Activated naive CD4-positive, alpha-beta T cell treated with anti-CD3 and anti-CD28 coated beads, Interleukin-2, amount 50 U/mL, for 72 hours (primary cell): ENCODE data around the gene BTBD9. TPM values are rescaled to one million over a fixed set of nuclear protein-coding genes. Genes with fewer than 3 reads are reported as not detected.

Experiments used
- ATAC-seq, 2 donors: fragments of 150-1000 bp; cut with Tn5 transposase; 2 replicates each; pipeline ENCODE4 v1.10.0; 2021; ENCODE audit warnings: mild to moderate bottlenecking in 2 of 2, moderate library complexity in 2 of 2
- DNase-seq, 2 donors: peaks; one replicate each; pipeline ENCODE4 v3.0.0; 2021 to 2022; ENCODE audit warnings: low spot score in 2 of 2
- H3K27ac Mint-ChIP-seq, 2 donors: one replicate each; pipeline ENCODE4 v1.8.0; 2022; ENCODE audit warnings: mild to moderate bottlenecking in 2 of 2, mixed read lengths in 2 of 2
- H3K36me3 Mint-ChIP-seq, 2 donors: one replicate each; pipeline ENCODE4 v1.8.0; 2022; ENCODE audit warnings: mixed read lengths in 2 of 2
- H3K9me3 Mint-ChIP-seq, 2 donors: one replicate each; pipeline ENCODE4 v1.8.0; 2022; ENCODE audit warnings: mixed read lengths in 2 of 2
- total RNA-seq, 2 donors: library from RNA; stranded (reverse); gene quantifications; one replicate each; pipeline ENCODE4 v1.2.3, GENCODE V29; 2022

Gene BTBD9
- total RNA-seq, 2 donors from 2014 or later: 10.5 to 18.8 TPM

DNA sequence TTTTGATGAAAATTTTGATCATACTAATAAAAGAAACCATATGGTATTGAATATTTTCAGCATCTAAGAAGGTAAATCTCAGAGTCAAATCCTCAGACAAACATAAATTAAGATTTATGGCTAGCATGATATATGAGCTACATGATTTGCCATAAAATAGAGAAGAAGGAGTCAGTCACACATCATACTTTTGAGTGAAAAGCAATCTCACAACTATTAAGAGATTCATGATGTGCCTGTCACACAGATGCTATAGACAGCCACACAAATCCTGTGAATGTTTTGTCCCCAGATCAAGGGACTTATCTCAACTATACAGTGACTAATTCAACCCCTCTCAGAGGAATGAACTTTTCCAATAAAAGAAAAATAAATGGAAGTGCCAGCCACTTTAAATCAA, 85.7 kb downstream of the BTBD9 start:
- Mint-ChIP-seq H3K36me3 (no peaks in the 10 kb centered on the region), H3K27ac (no peak overlapping the region), H3K9me3 (no peaks in the 10 kb centered on the region)
- ATAC-seq (no peak), DNase-seq (no peak)

GRCh38 chr6:38552121-38552520, 87.6 kb downstream of the BTBD9 start:
- Mint-ChIP-seq H3K36me3 (peaks cover 5% of the 10 kb centered on the region in 2 donors), H3K9me3 (no peaks in the 10 kb centered on the region), H3K27ac (no peak overlapping the region)
- no peak for ATAC-seq
- DNase-seq: no peak

GRCh38 chr6:38549795-38550194, 89.9 kb downstream of the BTBD9 start:
- ATAC-seq (no peak), DNase-seq (no peak)
- no peaks in the 10 kb centered on the region for H3K9me3 Mint-ChIP-seq
- peaks cover 5% of the 10 kb centered on the region in 2 donors for H3K36me3 Mint-ChIP-seq
- H3K27ac Mint-ChIP-seq: no peak overlapping the region

DNA sequence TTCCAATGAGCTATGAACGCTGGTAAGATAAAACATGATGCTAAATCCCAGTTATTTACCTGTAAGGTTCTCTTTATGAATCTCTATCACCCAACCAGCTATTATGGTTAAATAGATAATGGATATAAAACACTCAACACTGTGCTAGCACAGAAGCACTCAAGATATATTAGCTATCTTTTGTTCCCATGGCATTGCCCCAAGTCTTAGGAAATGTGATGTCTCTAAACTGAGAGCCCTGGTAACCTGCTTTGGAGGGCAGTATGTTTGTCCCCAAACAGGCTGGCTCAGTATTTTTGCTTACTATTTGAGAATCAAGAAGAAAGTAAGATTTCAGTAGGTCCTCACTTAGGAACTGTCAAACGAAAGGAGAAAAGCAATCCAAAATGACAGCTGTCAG, 90.5 kb downstream of the BTBD9 start:
- DNase-seq (no peak), ATAC-seq (no peak)
- no peak overlapping the region for H3K27ac Mint-ChIP-seq
- H3K36me3 Mint-ChIP-seq: peaks cover 5 to 8% of the 10 kb centered on the region in 2 donors
- no peaks in the 10 kb centered on the region for H3K9me3 Mint-ChIP-seq

DNA sequence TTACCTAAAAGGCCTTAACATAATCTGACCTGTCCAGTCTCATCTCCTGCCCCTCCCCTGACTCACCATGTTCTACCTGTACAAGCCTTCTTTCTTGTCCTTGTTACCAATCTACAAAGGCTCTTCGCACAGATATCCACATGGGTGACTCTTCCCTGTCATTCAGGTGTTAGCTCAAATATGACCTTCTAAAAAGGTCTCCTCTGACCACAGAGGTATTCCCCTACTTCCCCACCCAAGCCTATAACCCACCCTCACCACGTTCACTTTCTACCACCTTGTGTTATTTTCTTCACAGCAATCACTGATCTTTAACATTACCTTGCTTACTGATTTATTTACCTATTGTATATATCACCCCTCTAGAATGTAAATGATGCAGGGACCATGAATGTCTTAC, 96.7 kb downstream of the BTBD9 start:
- Mint-ChIP-seq H3K36me3 (peaks cover 5 to 10% of the 10 kb centered on the region in 2 donors), H3K27ac (no peak overlapping the region), H3K9me3 (no peaks in the 10 kb centered on the region)
- ATAC-seq (no peak), DNase-seq (no peak)

- DNase-seq (no peak), ATAC-seq (no peak)
- H3K36me3 Mint-ChIP-seq: peaks cover 0 to 5% of the 10 kb centered on the region in 2 donors
- no peaks in the 10 kb centered on the region for H3K9me3 Mint-ChIP-seq
- H3K27ac Mint-ChIP-seq: no peak overlapping the region
These were observed 97.7 kb downstream of the BTBD9 start for GRCh38 chr6:38542031-38542430.

DNA sequence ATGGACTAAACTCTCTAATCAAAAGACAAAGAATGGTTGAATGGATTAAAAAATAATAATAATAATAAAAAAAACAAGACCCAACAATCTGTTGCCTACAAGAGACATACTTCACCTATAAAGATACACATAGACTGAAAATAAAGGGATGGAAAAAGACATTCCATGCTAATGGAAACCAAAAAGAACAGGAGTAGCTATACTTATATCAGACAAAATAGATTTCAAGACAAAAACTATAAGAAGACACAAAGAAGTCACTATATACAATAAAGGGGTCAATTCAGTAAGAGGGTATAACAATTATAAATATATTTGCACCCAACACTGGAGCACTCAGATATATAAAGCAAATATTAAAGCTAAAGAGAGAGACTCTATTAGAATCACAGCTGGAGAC, 106.7 kb downstream of the BTBD9 start:
- peaks cover 24% of the 10 kb centered on the region in 2 donors for H3K36me3 Mint-ChIP-seq
- ATAC-seq: no peak
- peaks cover 3 to 29% of the 10 kb centered on the region in 2 donors for H3K9me3 Mint-ChIP-seq
- no peak for DNase-seq
- no peak overlapping the region for H3K27ac Mint-ChIP-seq

DNA sequence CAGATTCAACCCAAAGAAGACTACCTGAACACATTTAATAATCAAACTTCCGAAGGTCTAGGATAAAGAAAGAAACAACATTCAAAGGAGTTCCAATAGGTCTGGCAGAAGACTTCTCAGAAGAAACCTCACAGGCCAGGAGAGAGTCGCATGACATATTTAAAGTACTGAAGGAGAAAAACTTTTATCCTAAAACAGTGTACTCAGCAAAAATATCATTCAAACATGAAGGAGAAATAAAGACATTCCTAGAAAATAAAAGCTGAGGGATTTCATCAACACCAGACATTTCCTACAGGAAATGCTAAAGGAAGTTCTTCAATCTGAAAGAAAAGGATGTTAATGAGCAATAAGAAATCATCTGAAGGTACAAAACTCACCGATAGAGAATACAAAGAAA, 108.6 kb downstream of the BTBD9 start:
- no peak overlapping the region for H3K27ac Mint-ChIP-seq
- ATAC-seq: no peak
- peaks cover 3 to 33% of the 10 kb centered on the region in 2 donors for H3K9me3 Mint-ChIP-seq
- no peak for DNase-seq
- H3K36me3 Mint-ChIP-seq: peaks cover 34% of the 10 kb centered on the region in 2 donors

- DNase-seq (no peak), ATAC-seq (no peak)
- peaks cover 6 to 32% of the 10 kb centered on the region in 2 donors for H3K9me3 Mint-ChIP-seq
- H3K36me3 Mint-ChIP-seq: peaks cover 44 to 45% of the 10 kb centered on the region in 2 donors
- H3K27ac Mint-ChIP-seq: no peak overlapping the region
These were observed 111.3 kb downstream of the BTBD9 start for GRCh38 chr6:38528196-38528965.

DNA sequence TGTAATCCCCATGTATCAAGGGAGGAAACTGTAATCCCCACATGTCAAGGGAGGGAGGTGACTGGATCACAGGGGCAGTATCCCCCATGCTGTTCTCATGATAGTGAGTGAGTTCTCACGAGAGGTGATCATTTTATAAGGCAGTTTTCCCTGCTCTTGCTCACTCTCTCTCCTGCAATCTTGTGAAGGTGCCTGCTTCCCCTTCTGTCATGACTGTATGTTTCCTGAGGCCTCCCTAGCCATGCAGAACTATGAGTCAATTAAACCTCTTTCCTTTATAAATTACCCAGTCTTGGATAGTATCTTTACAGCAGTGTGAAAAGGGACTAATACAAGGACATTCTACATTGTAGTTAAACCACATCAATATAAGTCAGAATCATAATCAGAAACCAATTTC, 112.4 kb downstream of the BTBD9 start:
- H3K9me3 Mint-ChIP-seq: peaks cover 3 to 32% of the 10 kb centered on the region in 2 donors
- H3K27ac Mint-ChIP-seq: no peak overlapping the region
- no peak for DNase-seq
- H3K36me3 Mint-ChIP-seq: peaks cover 40 to 45% of the 10 kb centered on the region in 2 donors
- no peak for ATAC-seq

DNA sequence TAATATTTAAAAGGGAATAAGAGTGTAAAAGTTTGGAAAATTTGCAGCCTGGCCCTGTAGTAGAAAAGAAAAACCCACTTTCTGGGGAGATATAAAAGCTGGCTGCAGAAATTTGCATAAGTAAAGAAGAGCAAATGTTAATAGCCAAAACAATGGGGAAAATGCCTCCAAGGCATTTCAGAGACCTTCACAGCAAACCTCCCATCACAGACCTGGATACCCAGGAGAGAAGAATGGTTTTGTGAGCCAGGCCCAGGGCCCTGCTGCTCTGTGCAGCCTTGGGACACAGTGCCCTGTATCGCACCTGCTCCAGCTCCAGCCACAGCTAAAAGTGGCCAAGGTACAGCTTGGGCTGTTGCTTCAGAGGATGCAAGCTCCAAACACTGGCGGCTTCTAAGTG, 113.8 kb downstream of the BTBD9 start:
- H3K36me3 Mint-ChIP-seq: peaks cover 34 to 44% of the 10 kb centered on the region in 2 donors
- peaks cover 3 to 26% of the 10 kb centered on the region in 2 donors for H3K9me3 Mint-ChIP-seq
- no peak for DNase-seq
- ATAC-seq: no peak
- H3K27ac Mint-ChIP-seq: no peak overlapping the region

- ATAC-seq (peak in 1 of 2 donors; percentile 55), DNase-seq (no peak)
- Mint-ChIP-seq H3K9me3 (peaks cover 3 to 22% of the 10 kb centered on the region in 2 donors), H3K27ac (no peak overlapping the region), H3K36me3 (peaks cover 25 to 35% of the 10 kb centered on the region in 2 donors)
These were observed 115.1 kb downstream of the BTBD9 start for GRCh38 chr6:38524436-38525145.

DNA sequence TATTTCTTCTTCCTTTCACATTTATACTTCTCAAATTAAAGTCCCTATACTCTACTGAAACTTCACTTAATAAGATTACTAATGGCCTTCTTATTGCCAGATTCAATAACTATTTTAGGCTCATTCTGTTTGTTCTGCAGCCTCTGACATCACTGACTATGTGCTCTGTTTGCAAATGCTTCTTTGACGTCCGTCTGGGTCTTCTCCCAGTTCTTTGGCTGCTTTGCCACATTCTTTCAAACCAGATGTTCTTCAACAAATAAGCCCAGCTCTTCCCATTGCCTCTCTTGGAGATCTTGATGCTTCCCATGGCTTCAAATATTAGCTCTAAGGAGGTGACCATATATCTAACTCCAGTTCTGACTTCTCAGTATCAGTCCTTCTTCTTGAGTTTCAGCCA, 117.4 kb downstream of the BTBD9 start:
- peak overlapping the region in 1 of 2 donors; percentile 75 for H3K27ac Mint-ChIP-seq
- DNase-seq (no peak), ATAC-seq (no peak)
- peaks cover 3 to 11% of the 10 kb centered on the region in 2 donors for H3K9me3 Mint-ChIP-seq
- H3K36me3 Mint-ChIP-seq: peaks cover 13 to 20% of the 10 kb centered on the region in 2 donors

- Mint-ChIP-seq H3K9me3 (no peaks in the 10 kb centered on the region), H3K27ac (no peak overlapping the region), H3K36me3 (no peaks in the 10 kb centered on the region)
- no peak for ATAC-seq
- no peak for DNase-seq
These were observed 121.0 kb downstream of the BTBD9 start for GRCh38 chr6:38518511-38519304.

GRCh38 chr6:38517005-38517404, 122.7 kb downstream of the BTBD9 start:
- Mint-ChIP-seq H3K27ac (no peak overlapping the region), H3K9me3 (no peaks in the 10 kb centered on the region), H3K36me3 (no peaks in the 10 kb centered on the region)
- ATAC-seq (peak in 1 of 2 donors; percentile 56), DNase-seq (no peak)

- no peak overlapping the region for H3K27ac Mint-ChIP-seq
- ATAC-seq (no peak), DNase-seq (no peak)
- H3K9me3 Mint-ChIP-seq: no peaks in the 10 kb centered on the region
- H3K36me3 Mint-ChIP-seq: no peaks in the 10 kb centered on the region
These were observed 125.3 kb downstream of the BTBD9 start for GRCh38 chr6:38514399-38514798.

DNA sequence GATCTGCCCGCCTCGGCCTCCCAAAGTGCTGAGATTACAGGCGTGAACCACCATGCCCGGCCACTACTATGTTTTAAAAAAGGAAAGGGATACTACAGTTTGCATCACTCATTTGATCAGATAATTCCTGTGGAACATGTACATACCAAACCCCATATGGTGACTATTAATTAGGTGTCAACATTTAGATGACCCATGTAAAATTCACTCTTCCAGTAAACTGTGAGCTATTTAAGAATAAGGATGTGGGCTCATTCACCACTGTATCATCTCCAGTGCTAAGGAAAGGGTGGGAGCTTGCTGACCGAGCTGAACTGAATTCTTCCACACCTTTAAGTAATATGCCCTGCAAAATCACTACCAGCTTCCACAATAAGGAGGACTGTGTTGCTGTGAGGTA, 127.5 kb downstream of the BTBD9 start:
- no peaks in the 10 kb centered on the region for H3K36me3 Mint-ChIP-seq

More for the DNA sequence above, 127.5 kb downstream of the BTBD9 start:
- Mint-ChIP-seq H3K27ac (no peak overlapping the region), H3K9me3 (no peaks in the 10 kb centered on the region)
- ATAC-seq: no peak
- no peak for DNase-seq
